ENCODE data around the gene EFR3B.
A peak's percentile ranks its signal among the peaks of the same experiment; 100 is the strongest.

EFR3B gene

DNA sequence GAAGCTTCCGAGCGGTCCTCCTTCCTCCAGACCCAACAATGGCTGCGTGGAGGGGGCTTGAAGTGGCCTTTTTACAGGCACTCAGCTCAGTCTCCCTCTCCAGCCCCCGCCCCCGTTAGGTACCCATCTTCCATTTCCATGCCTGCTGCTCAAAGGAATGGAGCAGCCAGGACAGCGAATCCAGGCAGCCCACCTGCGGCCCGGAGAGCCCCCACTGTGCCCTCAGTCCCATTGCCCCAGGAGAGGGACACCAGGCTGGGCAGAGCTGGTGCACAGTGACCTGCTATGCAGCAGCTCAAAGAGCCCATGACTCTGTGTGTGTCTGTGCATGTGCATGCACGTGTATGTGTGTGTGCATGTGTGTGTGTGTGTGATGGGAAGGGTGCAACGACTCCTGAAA, 137.1 kb downstream of the EFR3B start:
- DNase-seq (ENCODE audit: low read depth, low spot score), result no peak

DNA sequence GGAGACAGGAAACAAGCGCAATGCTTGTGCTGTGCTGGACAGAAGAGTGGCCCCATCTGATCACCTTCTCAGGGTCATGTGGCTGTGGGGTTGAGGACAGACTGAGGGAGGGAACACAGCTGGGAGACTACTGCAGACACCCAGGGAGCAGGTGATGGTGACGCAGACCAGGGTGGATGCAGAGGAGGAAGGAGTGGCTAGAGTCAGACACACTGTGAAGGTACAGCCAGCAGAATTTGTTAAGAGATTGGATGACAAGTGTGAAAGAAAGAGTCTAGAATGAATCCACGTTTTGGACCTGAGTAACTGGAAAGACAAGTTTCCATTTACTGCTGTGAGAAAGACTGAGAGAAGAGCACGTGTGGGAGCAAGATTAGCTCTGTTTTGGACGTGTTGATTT, 142.4 kb downstream of the EFR3B start:
- DNase-seq (ENCODE audit: low read depth, low spot score), result peak; percentile 46

DNA sequence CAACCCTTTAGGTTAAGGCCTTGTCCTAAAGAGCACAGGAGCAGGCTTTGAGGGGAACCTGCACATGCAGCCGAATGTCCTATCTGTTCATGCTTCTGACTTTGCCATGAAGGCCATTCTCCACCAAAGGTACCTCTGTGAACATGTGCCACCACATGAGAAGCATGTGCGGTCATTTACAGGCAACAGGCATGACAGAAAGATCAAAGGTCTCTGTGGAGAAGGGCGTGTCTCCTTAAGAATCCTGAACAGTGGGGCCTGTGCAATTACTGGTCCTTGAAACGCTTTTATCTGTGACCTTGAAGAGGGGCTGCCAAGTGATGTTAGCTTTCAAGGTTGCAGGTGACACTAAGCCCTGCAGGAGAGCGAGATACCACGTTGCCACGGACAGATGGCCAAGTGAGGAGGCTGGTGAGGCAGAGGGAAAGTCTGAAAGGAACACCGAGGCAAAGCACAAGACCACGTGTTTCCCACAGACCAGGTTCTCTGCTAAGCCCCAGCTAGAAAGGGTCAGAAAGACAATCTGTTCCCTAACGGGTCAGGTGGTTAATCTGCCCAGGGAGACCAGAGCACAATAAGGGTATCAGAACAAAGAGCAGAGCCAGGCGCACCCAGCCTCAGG, 146.0 kb downstream of the EFR3B start:
- no peak for DNase-seq (ENCODE audit: low read depth, low spot score)

DNA sequence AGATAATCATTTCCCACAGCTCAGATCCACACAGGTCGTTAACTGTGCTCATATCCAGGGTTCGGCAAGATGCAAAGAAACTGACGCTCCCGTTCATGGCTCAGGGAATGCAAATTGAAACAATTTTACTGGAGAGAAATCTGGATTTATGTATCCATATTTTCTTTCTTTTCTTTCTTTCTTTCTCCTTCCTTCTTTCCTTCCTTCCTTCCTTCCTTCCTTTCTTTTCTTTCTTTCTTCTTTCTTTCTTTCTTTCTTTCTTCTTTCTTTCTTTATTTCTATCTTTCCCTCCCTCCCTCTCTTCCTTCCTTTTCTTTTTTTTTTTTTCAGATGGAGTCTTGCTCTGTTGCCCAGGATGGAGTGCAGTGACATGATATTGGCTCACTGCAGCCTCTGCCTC, 146.5 kb downstream of the EFR3B start:
- no peak for DNase-seq (ENCODE audit: low read depth, low spot score)

DNA sequence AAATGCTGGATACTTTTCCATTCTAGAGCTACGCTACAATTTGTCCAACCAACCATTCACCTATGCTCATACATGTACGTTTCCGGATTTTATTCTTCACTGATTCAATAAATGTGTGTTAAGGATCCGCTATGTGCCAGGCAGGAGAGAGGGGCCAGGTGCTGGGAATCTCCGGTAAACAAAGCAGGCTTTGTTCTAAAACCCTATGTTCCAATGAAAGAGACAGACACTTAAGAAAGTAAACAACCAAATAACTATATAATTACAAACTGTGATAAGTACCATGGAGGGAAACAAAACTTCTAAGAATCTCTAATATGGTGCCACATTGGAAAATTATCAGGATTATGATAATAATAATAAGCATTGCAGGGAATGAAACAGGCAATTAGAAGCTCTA, 148.7 kb downstream of the EFR3B start:
- DNase-seq (ENCODE audit: low read depth, low spot score), result no peak

DNA sequence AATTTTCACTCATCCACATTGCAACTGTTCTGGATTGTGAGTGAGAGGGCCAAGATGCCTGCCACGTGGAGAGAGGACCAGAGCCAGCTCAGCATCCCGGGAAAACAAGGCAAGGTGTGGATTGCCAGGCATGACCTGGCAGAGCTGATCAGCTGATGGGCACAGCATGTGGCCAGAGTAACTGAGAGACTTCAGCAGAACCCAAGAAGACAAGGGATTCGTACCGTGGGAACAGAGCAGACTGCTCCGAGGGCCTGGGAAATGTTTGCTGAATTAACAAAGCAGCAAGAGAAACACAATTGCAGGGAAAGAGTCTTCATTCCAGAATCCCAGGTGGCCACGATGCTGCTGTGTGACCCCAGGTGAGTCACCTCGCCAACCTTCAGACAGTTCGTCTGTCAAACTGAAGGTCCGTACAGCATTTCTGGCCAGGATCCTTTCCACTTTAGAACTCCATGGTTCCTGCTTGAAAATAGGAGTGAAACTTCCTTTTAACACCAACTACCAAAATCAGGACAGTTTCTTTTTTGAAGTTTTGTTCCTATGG, 152.8 kb downstream of the EFR3B start:
- peak; percentile 45 for DNase-seq (ENCODE audit: low read depth, low spot score)

DNA sequence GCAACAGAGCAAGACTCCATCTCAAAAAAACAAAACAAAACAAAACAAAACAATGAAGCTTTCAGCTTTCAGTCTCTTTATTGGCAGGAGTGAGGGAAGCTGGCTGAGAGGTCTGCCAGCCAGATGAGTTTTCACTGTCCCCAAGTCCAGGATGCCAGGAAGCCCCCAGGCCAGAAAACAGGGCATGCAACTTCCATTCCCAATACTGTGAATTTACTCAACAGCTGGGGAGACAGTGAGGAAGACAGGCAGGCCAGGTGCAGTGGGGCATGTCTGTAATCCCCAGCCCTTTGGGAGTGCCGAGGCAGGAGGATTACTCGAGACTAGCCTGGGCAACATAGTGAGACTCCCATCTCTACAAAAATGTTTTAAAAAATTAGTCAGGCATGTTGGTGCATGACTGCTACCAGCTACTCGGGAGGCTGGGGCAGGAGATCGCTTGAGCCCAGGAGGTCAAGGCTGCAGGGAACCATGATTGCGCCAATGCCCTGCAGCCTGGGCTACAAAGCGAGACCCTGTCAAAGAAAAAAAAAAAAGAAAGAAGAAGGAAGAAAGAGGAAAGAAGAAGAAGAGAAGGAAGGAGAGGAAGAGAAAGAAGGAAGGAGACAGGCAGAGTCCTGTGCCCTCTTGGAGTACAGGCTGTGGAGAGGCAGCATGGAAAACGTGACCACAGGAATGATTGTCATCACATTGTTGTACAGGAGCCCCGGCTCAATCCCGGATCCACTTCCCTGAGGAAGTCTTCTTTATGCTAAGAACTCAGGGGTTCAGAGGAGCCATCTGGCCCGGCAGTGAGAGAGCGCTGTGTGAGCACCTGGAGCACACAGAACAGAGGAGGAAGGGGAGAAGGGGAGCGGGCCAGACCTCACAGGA, 155.7 kb downstream of the EFR3B start:
- DNase-seq (ENCODE audit: low read depth, low spot score), result no peak

DNA sequence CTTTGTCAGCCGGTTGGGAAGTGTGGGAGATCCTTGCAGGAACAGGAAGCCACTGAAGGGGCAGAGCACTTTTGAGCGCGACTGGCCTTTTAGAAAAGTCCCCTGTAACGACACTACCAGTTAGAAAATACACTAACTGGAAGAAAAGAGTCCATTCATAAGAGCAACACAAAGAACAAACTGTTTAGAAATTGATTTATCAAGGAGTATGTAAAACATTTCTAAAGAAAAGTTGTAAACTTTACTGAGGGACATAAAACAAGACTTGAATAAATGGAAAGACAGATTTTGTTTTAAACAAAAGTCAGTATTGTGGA, 156.3 kb downstream of the EFR3B start:
- no peak for DNase-seq (ENCODE audit: low read depth, low spot score)

DNA sequence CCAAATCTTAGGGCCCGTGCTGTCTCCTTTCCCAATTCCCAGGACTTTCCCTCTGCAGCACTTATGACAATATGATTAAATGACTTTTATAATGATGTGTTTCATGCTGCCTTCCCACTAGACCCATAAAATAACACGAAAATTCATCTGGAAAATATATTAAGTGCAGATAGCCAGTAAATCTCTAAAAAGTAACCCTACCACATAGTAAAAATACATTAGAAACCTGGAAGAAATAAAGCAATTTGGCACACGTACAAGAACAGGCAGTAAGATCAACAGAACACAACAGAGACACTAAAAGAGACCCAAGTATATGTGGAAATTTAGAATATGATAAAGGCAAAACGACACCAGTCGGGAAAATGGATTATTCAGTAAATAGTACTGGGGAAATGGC, 156.7 kb downstream of the EFR3B start:
- DNase-seq (ENCODE audit: low read depth, low spot score), result no peak

DNA sequence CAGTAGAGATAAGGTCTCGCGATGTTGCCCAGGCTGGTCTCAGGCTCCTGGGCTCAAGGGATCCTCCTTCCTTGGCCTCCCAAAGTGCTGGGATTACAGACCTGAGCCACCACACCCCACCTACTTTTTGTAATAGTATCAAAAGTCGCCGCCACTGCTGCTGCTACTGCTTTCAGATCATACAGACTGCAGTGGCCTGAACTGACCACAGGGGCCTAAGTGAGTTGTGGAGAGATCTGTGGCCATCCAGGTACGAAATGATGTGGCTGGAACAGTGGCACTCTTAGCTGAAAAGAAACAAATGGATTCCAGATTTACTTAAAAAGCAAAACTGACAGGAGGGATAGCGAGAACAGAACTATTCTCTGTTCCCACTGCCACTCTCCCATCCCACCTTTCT, 159.4 kb downstream of the EFR3B start:
- no peak for DNase-seq (ENCODE audit: low read depth, low spot score)

DNA sequence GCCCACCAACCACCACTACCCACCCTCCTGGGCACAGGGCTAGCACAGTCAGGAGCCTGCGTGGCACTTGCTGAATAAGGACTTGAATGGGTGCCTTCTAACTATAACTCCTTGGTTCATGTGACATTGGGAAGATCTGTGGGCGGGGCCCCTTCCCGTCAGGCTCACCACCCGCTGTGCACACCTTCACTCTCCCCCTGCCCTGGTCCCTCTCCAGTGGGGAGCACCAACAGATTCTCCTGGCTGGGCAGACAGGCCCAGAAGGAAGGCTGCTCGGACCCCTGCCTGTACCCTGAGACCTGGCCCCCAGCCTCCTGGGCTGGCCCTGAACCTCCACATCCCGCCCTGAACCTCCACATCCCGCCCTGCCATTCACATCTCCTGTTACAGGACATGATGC, 159.9 kb downstream of the EFR3B start:
- no peak for DNase-seq (ENCODE audit: low read depth, low spot score)

DNA sequence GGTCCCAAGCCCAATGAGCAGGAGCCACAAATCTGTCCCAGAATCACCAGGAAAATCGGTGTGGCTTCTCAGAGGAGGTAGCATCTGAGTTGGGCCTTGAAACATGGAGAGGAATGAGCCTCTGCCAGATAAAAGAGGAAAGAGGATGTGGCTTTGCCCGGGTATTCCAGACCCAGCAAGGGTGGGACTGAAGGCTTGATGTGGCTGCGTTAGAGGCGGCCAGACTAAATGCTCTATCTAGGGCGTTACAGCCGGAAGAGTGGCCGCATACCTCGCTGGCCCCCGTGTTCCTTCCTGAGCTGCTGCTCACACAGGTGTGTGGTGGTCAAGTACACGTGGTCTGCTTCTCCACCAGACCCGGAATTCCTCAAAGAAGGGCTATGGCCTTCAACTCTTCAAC, 160.4 kb downstream of the EFR3B start:
- no peak for DNase-seq (ENCODE audit: low read depth, low spot score)

DNA sequence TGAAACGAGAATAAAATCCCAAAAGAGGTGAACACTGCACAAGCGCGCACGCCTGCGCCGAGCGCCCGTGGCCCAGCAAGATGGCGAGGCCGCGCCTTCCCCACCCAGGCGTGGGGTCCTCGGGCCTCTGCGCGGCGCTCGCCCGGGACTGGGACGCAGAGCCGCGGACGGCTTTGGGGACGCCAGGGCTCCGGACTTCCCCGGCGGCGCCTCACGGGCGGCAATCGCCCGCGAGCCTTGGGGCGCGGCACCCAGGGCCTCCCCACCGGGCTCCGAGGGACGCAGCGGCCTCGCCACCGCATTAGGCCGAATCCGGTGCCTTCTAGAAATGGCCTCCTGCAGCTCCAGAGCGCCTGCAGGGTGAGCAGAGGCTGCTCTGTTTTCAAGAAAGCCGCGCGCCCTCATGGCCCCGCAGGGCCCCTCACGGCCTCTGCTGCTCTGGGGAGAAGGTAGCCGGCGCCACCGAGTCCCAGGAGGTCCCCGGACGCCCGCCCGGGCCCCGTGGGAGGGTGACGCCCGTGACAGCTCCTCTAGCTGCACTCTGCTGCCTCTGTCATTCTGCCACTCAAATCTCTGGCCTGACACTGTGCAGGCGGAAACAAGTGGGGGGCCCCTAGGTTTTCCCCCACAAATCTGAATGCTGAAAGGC, 162.4 kb downstream of the EFR3B start:
- no peak for DNase-seq (ENCODE audit: low read depth, low spot score)

DNA sequence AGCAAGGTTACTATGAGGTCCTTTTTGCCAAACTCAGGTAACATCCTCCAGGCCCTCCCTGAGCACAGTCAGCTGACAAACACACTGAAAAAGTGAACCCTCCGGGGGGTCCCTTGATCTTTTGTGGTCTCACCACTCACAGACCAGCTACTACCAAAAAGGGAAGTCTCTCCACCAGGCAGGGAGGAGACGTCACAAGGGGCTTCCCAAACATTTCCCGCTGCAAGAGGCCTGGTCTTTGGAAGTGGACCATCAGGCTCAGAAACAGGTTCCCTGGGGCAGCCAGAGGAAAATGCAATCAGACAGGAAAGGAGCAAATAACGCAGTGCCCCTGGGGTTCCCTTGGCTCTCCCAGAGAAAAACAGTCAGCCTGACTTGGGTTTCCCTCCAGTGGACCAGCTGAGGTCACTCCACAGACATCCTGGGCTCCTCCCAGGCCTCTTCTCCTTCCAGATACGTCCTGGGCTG, 165.2 kb downstream of the EFR3B start:
- DNase-seq (ENCODE audit: low read depth, low spot score), result peak; percentile 91
